Adrenal gland (tissue), 5 donors: Measurements from ENCODE around the gene ABCD4.

Source experiments
- POLR2A ChIP-seq, 2 donors: fragments of 450-650 bp; IDR thresholded peaks; one replicate each; pipeline ENCODE4 v1.6.1; 2017; ENCODE audit warnings: antibody characterized with exemption in 2 of 2, mild to moderate bottlenecking in 2 of 2, moderate library complexity in 1 of 2
- TF ChIP-seq, protein P1 (sequence below), 6 experiments: fragments of 450-650 bp in 4 of 6; fragments of 200-600 bp in 2 of 6; sonication (generic) in 1 of 6; IDR thresholded peaks; 1 replicate in 5 of 6; 2 replicates in 1 of 6; pipeline versions ENCODE4 v1.5.1 to v1.8.0; 2016 to 2021; ENCODE audit warnings: antibody characterized with exemption in 6 of 6, mild to moderate bottlenecking in 2 of 6, moderate library complexity in 1 of 6
- donor health status: DM: no; HTN: no; CAD: no.

DNA sequence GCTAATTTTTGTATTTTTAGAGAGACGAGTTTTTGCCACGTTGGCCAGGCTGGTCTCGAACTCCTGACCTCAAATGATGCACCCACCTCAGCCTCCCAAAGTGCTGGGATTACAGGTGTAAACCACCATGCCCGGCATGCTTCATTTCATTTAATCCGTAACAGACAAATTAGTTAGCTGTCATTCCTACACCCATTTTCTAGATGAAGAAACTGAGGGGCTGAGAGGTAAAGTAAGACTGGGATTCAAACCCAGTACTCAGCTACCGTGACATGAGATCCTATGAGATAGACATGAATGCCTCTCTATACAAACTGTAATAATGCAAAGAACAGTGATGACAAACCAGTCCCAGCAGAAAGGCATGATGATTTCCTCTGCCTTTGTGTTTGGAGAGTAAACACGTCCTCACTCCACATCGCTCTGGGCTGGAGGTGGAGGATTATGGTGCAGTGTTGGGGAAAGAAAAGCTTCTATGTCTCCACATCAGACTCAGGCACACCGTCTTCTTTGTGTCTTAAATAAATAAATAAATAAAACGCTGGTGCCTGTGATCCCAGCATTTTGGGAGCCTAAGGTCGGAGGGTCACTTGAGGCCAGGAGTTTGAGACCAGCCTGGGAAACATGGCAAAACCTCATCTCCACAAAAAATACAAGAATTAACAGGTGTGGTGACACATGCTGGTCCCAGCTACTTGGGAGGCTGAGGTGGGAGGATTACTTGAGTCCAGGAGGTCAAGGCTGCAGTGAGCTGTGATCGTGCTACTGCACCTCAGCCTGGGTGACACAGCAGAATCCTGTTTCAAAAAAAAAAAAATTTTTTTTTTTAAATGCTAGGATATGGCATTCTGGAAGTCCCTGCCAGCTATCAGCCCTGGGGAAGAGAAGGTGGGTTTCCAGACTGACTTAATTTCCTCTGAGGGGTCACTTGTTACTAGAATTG is 53.0 kb downstream of the ABCD4 start:
- TF ChIP-seq, protein P1, sequence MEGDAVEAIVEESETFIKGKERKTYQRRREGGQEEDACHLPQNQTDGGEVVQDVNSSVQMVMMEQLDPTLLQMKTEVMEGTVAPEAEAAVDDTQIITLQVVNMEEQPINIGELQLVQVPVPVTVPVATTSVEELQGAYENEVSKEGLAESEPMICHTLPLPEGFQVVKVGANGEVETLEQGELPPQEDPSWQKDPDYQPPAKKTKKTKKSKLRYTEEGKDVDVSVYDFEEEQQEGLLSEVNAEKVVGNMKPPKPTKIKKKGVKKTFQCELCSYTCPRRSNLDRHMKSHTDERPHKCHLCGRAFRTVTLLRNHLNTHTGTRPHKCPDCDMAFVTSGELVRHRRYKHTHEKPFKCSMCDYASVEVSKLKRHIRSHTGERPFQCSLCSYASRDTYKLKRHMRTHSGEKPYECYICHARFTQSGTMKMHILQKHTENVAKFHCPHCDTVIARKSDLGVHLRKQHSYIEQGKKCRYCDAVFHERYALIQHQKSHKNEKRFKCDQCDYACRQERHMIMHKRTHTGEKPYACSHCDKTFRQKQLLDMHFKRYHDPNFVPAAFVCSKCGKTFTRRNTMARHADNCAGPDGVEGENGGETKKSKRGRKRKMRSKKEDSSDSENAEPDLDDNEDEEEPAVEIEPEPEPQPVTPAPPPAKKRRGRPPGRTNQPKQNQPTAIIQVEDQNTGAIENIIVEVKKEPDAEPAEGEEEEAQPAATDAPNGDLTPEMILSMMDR (IDR thresholded peaks at IDR 0.05): no peak
- no peak for TF ChIP-seq POLR2A (IDR thresholded peaks at IDR 0.05)
